ENCODE data around the gene PNLIPRP2. TPM values are rescaled to one million over a fixed set of nuclear protein-coding genes. Genes with fewer than 3 reads are reported as not detected.

PNLIPRP2 gene
- total RNA-seq, 1 donor from 2014 or later, result 1.6 TPM

- TF ChIP-seq EZH2 (IDR thresholded peaks at IDR 0.05) (no peak), CTCF (IDR thresholded peaks at IDR 0.05) (no peak), EZH2phosphoT487 (IDR thresholded peaks at IDR 0.05) (no peak)
- H3K9me3 Mint-ChIP-seq, result no peaks in the 10 kb centered on the region
Observed at GRCh38 chr10:116657863-116658551, 37.3 kb downstream of the PNLIPRP2 start.

GRCh38 chr10:116659049-116659670, 38.4 kb downstream of the PNLIPRP2 start:
- no peaks in the 10 kb centered on the region for H3K9me3 ChIP-seq (ENCODE audit: low read depth)
- H3K4me3 ChIP-seq, result no peak overlapping the region
- H3K4me1 Mint-ChIP-seq, result peaks cover 6% of the 10 kb centered on the region
- H3K36me3 Mint-ChIP-seq, result no peaks in the 10 kb centered on the region
- H4K20me1 ChIP-seq (ENCODE audit: low read depth), result no peaks in the 10 kb centered on the region
- no peak overlapping the region for H3K27ac Mint-ChIP-seq
- H3K4me2 ChIP-seq, result no peak overlapping the region
- H3K4me3 Mint-ChIP-seq, result no peak overlapping the region
- no peak overlapping the region for H2AFZ ChIP-seq (replicated peaks)
- H3K27me3 ChIP-seq, result no peaks in the 10 kb centered on the region
- H3K79me2 ChIP-seq (ENCODE audit: low read depth), result no peaks in the 10 kb centered on the region
- no peak overlapping the region for H3K9ac ChIP-seq
- no peak for TF ChIP-seq CTCF (IDR thresholded peaks at IDR 0.05)
- no peak for TF ChIP-seq EZH2phosphoT487 (IDR thresholded peaks at IDR 0.05)
- TF ChIP-seq EZH2 (IDR thresholded peaks at IDR 0.05), result no peak
- H3K36me3 ChIP-seq, result no peaks in the 10 kb centered on the region
- no peaks in the 10 kb centered on the region for H3K4me1 ChIP-seq
- H3K9me3 Mint-ChIP-seq, result no peaks in the 10 kb centered on the region
- peaks cover 2% of the 10 kb centered on the region for H3K27me3 Mint-ChIP-seq (ENCODE audit: insufficient read depth, low read depth)
- no peak for DNase-seq (ENCODE audit: low spot score)
- no peaks in the 10 kb centered on the region for H3F3A ChIP-seq (ENCODE audit: low read depth)
- H3K27ac ChIP-seq, result no peak overlapping the region

More at GRCh38 chr10:116657863-116658551, 37.3 kb downstream of the PNLIPRP2 start:
- Mint-ChIP-seq H3K4me3 (no peak overlapping the region), H3K36me3 (no peaks in the 10 kb centered on the region), H3K27ac (no peak overlapping the region), H3K27me3 (ENCODE audit: insufficient read depth, low read depth) (no peaks in the 10 kb centered on the region), H3K4me1 (peaks cover 6% of the 10 kb centered on the region)
- H3K36me3 ChIP-seq, result no peaks in the 10 kb centered on the region
- H3F3A ChIP-seq (ENCODE audit: low read depth), result no peaks in the 10 kb centered on the region
- H4K20me1 ChIP-seq (ENCODE audit: low read depth), result no peaks in the 10 kb centered on the region
- no peaks in the 10 kb centered on the region for H3K4me1 ChIP-seq
- no peaks in the 10 kb centered on the region for H3K27me3 ChIP-seq
- H3K9ac ChIP-seq, result no peak overlapping the region
- no peaks in the 10 kb centered on the region for H3K79me2 ChIP-seq (ENCODE audit: low read depth)
- no peak overlapping the region for H3K4me3 ChIP-seq
- H3K4me2 ChIP-seq, result no peak overlapping the region
- H3K9me3 ChIP-seq (ENCODE audit: low read depth), result no peaks in the 10 kb centered on the region
- DNase-seq (ENCODE audit: low spot score), result no peak
- H2AFZ ChIP-seq (replicated peaks), result no peak overlapping the region
- H3K27ac ChIP-seq, result no peak overlapping the region

- no peaks in the 10 kb centered on the region for H3K36me3 Mint-ChIP-seq
- no peak overlapping the region for H2AFZ ChIP-seq (replicated peaks)
- no peak for DNase-seq (ENCODE audit: low spot score)
Observed at GRCh38 chr10:116660860-116661259, 40.1 kb downstream of the PNLIPRP2 start.

More at GRCh38 chr10:116660860-116661259, 40.1 kb downstream of the PNLIPRP2 start:
- peaks cover 4% of the 10 kb centered on the region for H3K27me3 Mint-ChIP-seq (ENCODE audit: insufficient read depth, low read depth)
- no peak overlapping the region for H3K27ac Mint-ChIP-seq
- H3K9me3 Mint-ChIP-seq, result no peaks in the 10 kb centered on the region
- H3K4me3 ChIP-seq, result no peak overlapping the region
- no peak overlapping the region for H3K27ac ChIP-seq
- no peaks in the 10 kb centered on the region for H3K9me3 ChIP-seq (ENCODE audit: low read depth)
- peaks cover 6% of the 10 kb centered on the region for H3K4me1 Mint-ChIP-seq
- H3K4me1 ChIP-seq, result no peaks in the 10 kb centered on the region
- no peaks in the 10 kb centered on the region for H3K27me3 ChIP-seq
- H3K79me2 ChIP-seq (ENCODE audit: low read depth), result no peaks in the 10 kb centered on the region
- TF ChIP-seq EZH2phosphoT487 (IDR thresholded peaks at IDR 0.05), result no peak
- no peak for TF ChIP-seq CTCF (IDR thresholded peaks at IDR 0.05)
- no peak for TF ChIP-seq EZH2 (IDR thresholded peaks at IDR 0.05)
- no peaks in the 10 kb centered on the region for H3K36me3 ChIP-seq
- no peaks in the 10 kb centered on the region for H3F3A ChIP-seq (ENCODE audit: low read depth)
- no peaks in the 10 kb centered on the region for H4K20me1 ChIP-seq (ENCODE audit: low read depth)
- no peak overlapping the region for H3K4me3 Mint-ChIP-seq
- no peak overlapping the region for H3K4me2 ChIP-seq
- H3K9ac ChIP-seq, result no peak overlapping the region
